ENCODE results near the gene NUDT4B. TPM values are rescaled to one million over a fixed set of nuclear protein-coding genes. Genes with fewer than 3 reads are reported as not detected.
"Not testable (repeated sequence)": the region's sequence is repeated elsewhere in the genome, so short reads cannot be mapped to it uniquely, and the experiment has no call there.

The NUDT4B gene
- total RNA-seq, 1 donor: 11.8 TPM

DNA sequence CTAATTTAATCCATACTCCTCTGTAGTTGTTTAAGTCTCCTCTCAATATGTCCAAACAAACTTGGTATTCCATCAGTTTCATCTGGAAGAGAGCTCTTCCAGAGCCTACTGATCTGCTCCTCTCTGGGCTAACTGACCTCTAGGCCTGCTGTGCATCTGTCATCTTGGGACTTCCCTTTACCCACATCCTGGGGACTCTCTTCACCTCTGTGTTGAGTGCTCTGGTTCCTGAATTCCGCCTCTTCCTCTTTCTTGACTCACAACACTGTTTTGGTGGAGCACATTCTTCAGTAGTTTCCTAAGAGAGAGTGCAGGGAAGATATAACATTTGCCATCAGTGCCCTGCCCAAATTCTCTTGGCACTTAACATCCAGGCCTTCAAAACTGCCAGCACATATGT, 13.0 kb upstream of the NUDT4B start:
- not testable (repeated sequence) for DNase-seq (ENCODE audit: low read depth in 2 of 3, low spot score in 2 of 3)

DNA sequence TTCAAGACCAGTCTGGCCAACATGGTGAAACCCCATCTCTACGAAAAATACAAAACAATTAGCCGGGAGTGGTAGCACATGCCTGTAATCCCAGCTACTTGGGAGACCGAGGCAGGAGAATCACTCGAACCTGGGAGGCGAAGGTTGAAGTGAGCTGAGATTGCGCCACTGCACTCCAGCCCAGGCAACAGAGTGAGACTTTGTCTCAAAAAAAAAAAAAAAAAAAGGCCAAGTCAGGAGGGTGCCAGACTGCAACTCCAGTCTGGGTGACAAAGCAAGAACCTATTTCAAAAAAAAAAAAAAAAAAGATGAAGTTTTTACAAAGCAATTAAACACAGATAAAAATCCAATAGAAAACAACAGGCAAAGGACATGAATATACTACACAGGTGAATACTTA, 9.9 kb upstream of the NUDT4B start:
- not testable (repeated sequence) for DNase-seq (ENCODE audit: low read depth in 2 of 3, low spot score in 2 of 3)

DNA sequence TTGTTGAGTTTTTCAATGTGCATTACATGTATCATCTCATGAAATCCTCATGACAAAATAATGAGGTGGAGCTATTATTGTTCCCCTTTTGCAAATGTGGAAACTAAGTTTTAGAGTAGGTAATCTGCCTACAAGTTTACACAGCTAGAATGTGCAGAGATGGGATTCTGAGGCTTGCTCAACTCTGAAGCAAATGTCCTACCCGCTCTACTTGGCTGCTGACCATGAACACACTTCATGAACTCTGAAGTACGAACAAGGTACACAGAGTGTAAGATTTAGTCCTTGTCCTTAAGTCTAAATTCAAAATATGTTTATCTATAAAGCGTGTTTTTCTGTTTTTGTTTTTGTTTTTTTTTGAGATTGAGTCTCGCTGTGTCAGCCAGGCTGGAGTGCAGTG, 5.4 kb upstream of the NUDT4B start:
- not testable (repeated sequence) for DNase-seq (ENCODE audit: low read depth in 2 of 3, low spot score in 2 of 3)

DNA sequence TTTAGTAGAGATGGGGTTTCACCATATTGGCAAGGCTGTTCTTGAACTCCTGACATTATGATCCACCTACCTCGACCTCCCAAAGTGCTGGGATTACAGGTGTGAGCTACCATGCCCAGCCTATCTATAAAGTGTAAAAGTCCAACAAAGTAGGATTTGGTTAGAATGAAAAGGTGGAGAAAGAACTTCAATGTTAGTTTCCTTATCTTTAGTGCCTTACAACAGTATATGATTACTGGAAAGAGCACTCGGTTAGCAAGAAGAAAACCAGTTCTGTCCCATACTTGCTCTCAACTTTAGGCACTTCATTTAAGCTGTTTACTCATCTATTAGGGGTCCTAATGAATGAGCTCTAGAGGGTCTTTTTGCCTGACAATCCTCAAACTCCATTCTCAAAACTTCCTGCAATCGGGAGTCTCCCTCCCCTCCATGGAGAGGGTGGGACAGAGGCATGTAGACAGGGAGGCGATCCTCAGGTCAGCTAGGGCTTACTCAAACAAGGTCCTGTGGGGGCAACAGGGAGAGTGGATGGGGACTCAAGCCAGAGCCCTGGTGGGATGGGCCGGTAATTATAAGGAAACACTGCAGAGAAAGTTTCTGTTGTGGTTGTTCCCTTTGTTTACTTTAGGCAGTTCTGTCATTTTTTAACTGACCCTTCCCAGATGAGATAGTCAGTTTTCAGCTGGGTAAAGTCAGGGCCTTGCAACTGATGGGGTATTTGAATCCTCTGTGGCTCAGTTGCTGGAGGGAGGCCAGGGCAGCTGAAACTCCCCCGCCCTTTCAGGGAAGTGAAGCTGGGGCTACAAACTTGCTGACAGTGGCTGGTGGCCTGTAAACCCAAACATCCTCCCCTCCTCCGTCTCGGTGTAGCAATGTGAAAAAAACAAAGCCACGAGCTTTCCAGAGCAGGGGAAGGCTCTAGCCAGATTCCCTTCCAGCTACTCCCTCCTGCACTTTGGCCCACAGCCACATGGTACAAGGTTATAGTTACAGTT, 4.6 kb upstream of the NUDT4B start:
- DNase-seq (ENCODE audit: low read depth in 2 of 3, low spot score in 2 of 3): not testable (repeated sequence)

DNA sequence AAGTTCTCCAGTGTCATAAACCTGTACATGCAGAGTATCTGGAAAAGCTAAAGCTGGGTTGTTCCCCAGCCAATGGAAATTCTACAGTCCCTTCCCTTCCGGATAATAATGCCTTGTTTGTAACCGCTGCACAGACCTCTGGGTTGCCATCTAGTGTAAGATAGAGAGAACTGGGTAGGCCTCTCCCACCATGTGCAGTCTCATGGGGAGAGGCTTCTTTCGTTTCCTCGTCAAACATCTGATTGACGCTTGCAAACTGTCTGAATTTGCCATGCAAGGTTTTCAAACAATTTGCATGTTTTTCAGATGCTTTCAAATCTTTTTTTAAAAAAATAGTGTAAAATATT, 734 bp downstream of the NUDT4B start:
- DNase-seq (ENCODE audit: low read depth in 2 of 3, low spot score in 2 of 3): not testable (repeated sequence)

DNA sequence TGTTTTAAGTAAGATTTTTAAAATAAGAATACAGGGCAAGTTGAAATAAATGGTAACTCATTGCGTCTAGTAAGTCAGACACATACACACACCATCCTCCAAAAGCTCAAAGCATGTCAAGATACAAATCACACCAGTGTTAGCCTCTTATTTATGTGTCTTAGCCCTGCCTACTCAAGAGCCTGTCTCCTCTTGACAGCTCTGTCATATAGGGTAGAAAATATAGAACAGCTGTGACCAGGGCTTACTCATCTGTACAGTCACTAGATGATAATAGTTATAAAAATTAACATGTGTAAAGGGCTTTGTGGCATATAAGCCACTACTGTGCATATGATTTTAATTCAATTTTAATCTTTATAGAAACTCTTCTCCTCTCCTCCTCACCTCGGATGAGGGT, 7.7 kb downstream of the NUDT4B start:
- DNase-seq (ENCODE audit: low read depth in 2 of 3, low spot score in 2 of 3): not testable (repeated sequence)

DNA sequence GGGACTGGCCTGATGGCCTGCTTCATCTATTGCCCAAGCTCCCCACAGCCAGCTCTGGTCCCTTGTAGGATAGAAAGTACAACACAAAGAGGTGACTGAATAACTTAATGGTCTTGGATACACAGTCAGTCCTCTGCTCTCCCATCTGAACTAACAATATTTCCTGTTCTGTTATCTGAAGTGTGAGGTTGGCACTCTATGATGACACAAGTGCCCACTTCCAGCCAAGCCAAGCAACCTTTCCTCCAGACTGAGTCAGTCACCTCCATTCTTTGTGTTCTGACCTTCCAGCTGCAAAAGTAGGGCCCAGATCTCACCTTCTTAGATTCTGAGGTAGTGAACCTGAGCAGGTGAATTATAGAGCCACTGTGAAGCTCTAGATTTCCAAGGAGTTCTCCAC, 8.9 kb downstream of the NUDT4B start:
- DNase-seq (ENCODE audit: low read depth in 2 of 3, low spot score in 2 of 3): not testable (repeated sequence)

DNA sequence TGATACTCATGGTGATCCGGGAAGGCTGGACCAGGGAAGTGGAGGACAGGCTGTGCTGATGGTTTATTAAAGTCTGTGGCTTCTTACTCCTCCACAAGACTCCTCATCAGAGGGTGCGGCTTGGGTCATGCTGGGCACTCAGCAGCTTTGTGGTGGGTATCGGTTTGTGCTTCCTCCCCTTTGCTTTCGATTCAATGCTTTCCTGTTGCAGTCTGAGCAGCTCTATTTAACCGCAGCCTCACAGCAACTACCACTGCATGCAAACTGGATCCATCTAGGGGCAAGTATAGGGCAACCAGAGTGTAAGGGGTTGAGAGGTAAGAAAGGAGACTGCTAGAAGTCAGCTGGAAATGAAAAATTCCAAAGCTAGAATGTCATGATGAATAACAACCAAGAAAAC, 9.8 kb downstream of the NUDT4B start:
- not testable (repeated sequence) for DNase-seq (ENCODE audit: low read depth in 2 of 3, low spot score in 2 of 3)

DNA sequence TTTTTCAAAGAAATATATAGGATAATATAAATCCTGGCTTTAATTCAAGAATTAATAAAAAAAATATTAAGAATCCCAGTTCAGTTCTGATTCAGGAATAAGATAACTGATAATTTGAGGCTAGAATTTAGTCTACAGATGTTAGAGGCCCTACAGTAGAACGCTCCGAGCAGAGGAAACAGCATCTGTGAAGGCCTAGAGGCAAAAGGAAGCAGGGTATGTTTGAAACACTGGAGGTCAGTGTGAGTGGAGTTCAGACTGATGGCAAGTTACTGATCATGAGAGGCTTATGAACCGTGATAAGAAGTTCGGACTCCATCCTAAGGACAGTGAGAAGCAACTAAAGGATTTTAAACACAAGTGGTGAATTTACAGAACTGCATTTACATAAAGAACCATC, 10.4 kb downstream of the NUDT4B start:
- DNase-seq (ENCODE audit: low read depth in 2 of 3, low spot score in 2 of 3): not testable (repeated sequence)

DNA sequence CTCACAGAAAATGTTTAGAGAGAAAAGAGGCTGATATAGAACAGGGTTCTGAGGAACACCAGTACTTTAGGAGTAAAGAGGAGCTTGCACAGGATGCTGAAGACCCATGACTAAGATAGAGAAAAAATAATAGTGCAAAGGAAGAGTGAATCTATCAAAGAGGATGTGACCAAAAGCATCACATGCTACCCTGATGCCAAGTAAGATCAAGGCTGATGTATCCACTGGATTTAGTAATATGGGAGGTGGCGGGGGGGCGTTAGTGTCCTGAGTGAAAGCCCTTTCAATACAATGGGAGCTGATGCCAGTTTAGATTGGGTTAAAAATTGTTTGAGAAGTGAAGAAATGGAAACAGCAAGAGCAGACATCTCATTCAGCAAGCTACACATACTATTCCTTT, 11.2 kb downstream of the NUDT4B start:
- not testable (repeated sequence) for DNase-seq (ENCODE audit: low read depth in 2 of 3, low spot score in 2 of 3)

DNA sequence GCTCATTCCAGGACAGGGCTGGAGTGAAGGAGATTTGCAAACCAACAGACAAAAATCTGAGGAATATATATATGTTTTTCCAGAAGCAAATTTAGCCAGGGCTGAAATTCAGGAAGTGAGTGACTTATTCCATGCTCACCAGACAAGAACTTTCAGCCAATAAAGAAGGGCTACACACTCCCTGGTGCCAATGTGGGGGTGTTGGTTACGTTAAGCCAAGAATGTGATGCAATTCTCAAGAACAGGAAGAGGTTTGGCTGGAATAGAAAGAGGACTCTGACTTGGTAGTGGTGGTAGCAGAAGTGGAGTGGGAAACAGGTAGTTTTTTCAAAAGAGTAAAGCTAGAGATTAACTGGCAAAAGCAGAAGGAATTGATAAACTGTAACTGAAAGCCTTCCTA, 11.6 kb downstream of the NUDT4B start:
- DNase-seq (ENCODE audit: low read depth in 2 of 3, low spot score in 2 of 3): not testable (repeated sequence)

DNA sequence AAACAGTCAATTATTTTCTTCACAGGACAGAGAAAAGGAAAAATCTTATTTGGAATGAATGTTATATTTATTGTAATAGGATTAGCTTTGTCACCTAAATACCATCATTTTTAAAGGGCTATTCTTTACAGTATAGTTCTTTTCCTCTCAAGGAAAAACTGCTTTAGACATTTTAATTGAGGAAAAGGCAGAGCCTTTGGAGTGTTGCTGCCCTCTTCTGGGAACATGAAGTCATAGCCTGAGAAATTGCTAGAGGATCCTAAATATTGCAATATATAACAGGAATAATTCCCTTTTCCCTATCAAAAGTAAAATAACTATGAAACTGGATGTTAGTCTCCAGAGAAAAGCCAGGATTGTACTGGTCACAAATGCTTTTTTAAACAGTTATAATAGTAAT, 12.8 kb downstream of the NUDT4B start:
- not testable (repeated sequence) for DNase-seq (ENCODE audit: low read depth in 2 of 3, low spot score in 2 of 3)

DNA sequence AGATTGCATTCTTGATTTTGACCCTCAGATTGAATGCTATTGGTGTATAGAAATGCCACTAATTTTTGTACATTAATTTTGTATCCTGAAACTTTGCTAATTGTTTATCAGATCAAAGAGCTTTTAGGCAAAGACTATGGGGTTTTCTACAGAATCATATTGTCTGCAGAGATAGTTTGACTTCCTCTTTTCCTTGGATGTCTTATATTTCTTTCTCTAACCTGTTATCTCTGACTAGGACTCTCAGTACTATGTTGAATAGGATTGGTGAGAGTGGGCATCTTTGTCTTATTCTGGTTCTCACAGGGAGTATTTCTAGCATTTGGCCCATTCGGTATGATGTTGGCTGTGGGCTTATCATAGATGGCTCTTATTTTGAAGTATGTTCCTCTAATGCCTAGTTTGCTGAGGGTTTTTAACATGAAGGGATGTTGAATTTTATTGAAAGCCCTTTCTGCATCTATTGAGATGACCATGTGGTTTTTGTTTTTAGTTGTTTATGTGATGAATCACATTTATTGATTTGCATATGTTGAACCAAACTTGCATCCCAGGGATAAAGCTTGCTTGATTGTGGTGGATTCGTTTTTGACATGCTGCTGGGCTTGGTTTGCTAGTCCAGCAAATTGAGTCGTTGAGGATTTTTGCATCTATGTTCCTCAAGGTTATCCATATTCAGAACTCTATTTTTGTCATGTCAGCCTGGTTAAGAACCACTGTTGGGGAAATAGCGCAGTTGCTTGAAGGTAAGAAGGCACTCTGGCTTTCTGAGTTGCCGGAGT, 16.9 kb downstream of the NUDT4B start:
- not testable (repeated sequence) for DNase-seq (ENCODE audit: low read depth in 2 of 3, low spot score in 2 of 3)

DNA sequence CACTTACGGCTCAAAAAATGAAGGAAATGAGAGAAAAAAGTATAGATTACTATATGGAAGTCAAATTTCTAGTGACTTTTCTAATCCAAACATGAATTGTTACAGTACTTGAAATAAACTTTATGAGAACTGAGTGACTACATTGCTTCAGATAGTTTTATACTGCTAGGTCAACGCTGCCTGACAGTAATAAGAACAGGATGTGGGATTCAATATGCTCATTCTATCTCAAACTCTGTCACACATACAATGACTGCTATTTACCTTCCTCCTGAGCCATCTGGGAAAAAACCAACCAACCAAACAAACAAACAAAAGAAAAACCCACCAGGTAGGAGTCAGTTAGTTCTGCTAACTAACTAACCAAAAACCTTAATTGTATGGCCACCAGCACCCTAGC, 20.0 kb downstream of the NUDT4B start:
- not testable (repeated sequence) for DNase-seq (ENCODE audit: low read depth in 2 of 3, low spot score in 2 of 3)

DNA sequence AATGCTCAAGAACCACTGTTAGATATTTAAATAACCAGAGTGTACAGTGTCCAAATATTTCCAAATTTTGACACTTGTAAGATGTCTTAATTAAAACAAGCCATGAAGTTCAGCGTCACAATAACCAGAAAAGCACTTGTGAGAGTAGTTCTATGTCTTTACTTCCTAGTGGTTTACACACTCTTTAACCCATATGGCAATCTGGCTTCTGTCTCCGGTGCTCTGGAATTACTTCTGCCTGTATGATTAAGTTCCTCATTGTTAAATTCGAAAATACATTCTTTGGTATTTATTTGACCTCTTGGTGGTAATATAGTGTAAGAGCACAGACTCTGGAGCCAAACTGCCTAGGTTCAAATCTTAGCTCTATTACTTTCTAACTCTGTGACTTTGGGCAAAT, 20.9 kb downstream of the NUDT4B start:
- DNase-seq (ENCODE audit: low read depth in 2 of 3, low spot score in 2 of 3): not testable (repeated sequence)

DNA sequence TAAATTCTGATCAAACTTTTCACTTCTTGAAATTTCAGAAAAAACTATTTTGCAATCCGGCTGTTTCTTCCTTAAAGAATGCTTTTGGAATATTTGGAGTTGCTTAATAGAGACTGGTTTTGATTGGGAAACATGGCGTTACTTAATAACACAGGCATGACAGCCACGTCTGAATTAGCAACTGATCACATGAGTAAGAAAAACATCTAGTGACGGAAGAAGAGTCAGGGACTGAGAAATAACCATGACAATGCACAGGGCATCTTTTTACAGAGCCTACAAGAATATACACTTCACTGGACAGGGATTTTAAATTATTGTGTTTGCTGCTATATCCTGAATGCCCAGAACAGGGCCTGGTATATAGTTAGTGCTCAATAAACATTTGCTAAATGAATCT, 25.1 kb downstream of the NUDT4B start:
- DNase-seq (ENCODE audit: low read depth in 2 of 3, low spot score in 2 of 3): not testable (repeated sequence)

DNA sequence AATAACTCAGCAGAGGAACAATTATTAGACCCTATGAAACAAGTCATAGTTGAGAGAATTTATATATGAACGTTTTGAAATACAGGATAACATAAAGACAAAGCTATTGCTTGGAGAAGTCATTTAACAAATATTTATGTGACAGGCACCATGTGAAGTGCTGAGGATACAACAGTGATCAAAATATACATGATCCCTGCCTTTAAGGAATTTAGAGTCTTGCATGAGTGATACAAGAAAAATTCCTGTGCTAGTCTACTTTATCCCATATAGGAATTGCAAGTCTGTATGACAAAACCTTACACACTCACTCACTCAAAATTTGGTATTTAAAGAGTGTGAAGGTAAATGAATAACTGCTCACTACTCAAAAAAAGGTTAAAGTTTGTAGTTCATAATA, 25.5 kb downstream of the NUDT4B start:
- not testable (repeated sequence) for DNase-seq (ENCODE audit: low read depth in 2 of 3, low spot score in 2 of 3)

DNA sequence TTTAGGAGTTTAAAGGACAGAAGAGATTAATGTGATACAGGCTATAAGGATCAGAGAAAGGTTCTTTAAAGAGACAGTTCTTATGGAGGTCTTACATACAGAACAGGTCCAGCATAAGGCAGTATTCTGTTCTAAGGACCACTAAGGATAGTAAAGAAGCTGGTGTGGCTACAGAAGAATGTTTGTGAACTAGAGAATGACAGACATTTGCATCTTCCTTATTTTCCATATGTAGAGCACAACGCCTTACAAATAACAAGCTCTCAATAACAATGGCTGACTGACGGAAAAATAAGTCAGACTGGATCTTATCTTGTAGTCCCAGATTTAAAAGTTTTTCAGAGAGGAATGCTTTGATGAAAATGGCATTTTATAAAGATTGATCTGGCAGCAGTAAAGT, 26.7 kb downstream of the NUDT4B start:
- DNase-seq (ENCODE audit: low read depth in 2 of 3, low spot score in 2 of 3): not testable (repeated sequence)

DNA sequence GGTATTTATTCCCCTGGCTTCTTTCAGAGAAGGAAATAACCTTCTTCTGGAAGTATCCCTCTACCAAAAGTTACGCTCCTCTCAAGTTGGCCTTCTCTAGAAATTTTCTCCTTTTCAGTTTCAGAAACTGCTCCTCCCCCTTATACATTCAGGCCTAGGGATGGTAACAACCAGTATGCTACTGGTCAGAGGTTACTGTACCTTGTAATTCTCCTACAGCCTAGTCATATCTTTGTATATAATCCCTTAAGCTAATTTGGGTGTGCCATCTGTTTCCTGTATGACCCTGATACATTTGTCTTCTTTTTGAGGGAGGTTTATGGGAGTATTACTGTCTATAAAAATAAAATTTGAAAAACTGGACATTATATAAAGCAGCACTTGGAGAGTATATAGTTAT, 29.1 kb downstream of the NUDT4B start:
- DNase-seq (ENCODE audit: low read depth in 2 of 3, low spot score in 2 of 3): not testable (repeated sequence)

DNA sequence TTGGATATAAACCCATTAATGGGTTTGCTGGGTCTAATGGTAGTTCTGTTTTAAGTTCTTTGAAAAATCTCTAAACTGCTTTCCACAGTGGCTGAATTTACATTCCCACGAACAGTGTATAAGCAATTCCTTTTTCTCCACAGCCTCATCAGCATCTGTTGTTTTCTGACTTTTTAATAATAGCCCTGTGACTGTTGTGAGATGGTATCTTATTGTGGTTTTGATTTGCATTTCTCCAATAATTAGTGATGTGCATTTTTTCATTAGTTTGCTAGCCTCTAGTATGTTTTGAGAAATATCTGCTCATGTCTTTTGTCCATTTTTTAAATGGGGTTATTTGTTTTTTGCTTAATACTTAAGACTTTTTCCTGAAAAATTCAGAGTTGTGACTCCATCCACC, 31.8 kb downstream of the NUDT4B start:
- not testable (repeated sequence) for DNase-seq (ENCODE audit: low read depth in 2 of 3, low spot score in 2 of 3)

DNA sequence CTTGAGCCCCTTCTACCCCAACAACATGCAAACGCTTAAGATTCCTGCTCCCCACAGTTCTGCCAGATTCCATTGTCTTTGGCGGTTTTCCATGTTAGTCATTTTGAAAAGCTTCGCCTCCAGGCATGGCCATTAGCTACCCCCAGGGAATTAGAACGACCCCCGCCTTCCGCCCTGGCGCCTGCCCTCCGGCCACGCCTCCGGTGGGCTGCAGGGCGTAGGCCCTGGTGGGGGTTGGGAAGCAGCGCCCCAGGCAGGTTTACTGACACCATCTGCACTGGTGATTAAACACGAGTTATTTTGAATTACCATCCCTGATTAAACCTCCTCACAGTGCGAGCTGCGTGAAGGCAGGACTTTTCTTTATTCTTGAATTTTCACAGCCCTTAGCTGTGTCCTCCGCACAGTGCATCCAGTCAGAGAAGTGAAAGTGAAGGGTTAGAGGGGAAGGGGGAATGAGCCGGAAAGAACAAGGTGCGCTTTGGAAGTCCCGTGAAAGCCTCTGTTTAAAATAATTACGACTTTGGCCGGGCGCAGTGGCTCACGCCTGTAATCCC, 43.0 kb downstream of the NUDT4B start:
- DNase-seq (ENCODE audit: low read depth in 2 of 3, low spot score in 2 of 3): not testable (repeated sequence)

Measured in hematopoietic multipotent progenitor cell (in vitro differentiated cells).